Renal pelvis (tissue), 12 donors: Measurements from ENCODE around the gene SLC22A13. TPM values are rescaled to one million over a fixed set of nuclear protein-coding genes. Genes with fewer than 3 reads are reported as not detected.
"Not testable (repeated sequence)": the region's sequence is repeated elsewhere in the genome, so short reads cannot be mapped to it uniquely, and the experiment has no call there.

ENCODE experiments used
- DNase-seq: peaks from one replicate; pipeline ENCODE4 v3.0.0-alpha.2; 2013
- long read RNA-seq, 16 experiments: transcript quantifications; one replicate each; lab custom pipeline, GENCODE V29; 2026
- polyA plus RNA-seq, 3 donors: library from polyadenylated mRNA; unstranded; fragments of 120-200 nt; gene quantifications; one replicate each; pipeline ENCODE4 v1.2.1, GENCODE V29; 2013; ENCODE audit not compliant: insufficient read length in 3 of 3

Gene SLC22A13
- polyA plus RNA-seq, result 1 to 10 TPM; 2.6 to 6.1 (median 4.8) TPM
- long read RNA-seq, donor 1, result 0 reads
- long read RNA-seq, donor 2, result 0 reads
- long read RNA-seq, donor 3, result 0 reads
- long read RNA-seq, donor 4, result 0 reads
- long read RNA-seq, donor 5, partial matches to known transcripts, result 0 of 1 reads
- long read RNA-seq, donor 5, other reads (novel, unspliced or antisense), result 0 of 1 reads
- long read RNA-seq, donor 6, result 0 reads
- long read RNA-seq, donor 7, result 0 reads
- long read RNA-seq, donor 8, result 0 reads
- long read RNA-seq, donor 9, result 0 reads
- long read RNA-seq, donor 10, result 0 reads
- long read RNA-seq, donor 11, result 0 reads
- long read RNA-seq, donor 12, result 0 reads
- long read RNA-seq, donor 13, result 0 reads
- long read RNA-seq, donor 14, result 0 reads
- long read RNA-seq, donor 15, partial matches to known transcripts, result 0 of 1 reads
- long read RNA-seq, donor 15, other reads (novel, unspliced or antisense), result 0 of 1 reads
- long read RNA-seq, donor 16, result 0 reads

GRCh38 chr3:38265604-38266307 lies at the start of gene SLC22A13:
Gene SLC22A13 (plus strand): TSS chr3:38265812. CDS start chr3:38265861, 49 bp downstream.
- DNase-seq, result no peak

GRCh38 chr3:38219609-38220197 lies 45.9 kb upstream of the SLC22A13 start:
- DNase-seq, result no peak

- DNase-seq, result no peak
Measured at GRCh38 chr3:38221005-38221404, 44.6 kb upstream of the SLC22A13 start.

- DNase-seq, result no peak
Measured at GRCh38 chr3:38222032-38222634, 43.5 kb upstream of the SLC22A13 start.

GRCh38 chr3:38224357-38224756 lies 41.3 kb upstream of the SLC22A13 start:
- DNase-seq, result no peak

GRCh38 chr3:38226273-38226672 lies 39.3 kb upstream of the SLC22A13 start:
- DNase-seq, result no peak

GRCh38 chr3:38227989-38228388 lies 37.6 kb upstream of the SLC22A13 start:
- DNase-seq, result no peak

GRCh38 chr3:38229036-38229435 lies 36.6 kb upstream of the SLC22A13 start:
- no peak for DNase-seq

GRCh38 chr3:38232701-38233100 lies 32.9 kb upstream of the SLC22A13 start:
- no peak for DNase-seq

GRCh38 chr3:38235466-38235865 lies 30.1 kb upstream of the SLC22A13 start:
- no peak for DNase-seq

GRCh38 chr3:38238416-38239008 lies 27.1 kb upstream of the SLC22A13 start:
- no peak for DNase-seq

- not testable (repeated sequence) for DNase-seq
Measured at GRCh38 chr3:38242812-38243211, 22.8 kb upstream of the SLC22A13 start.

- DNase-seq, result no peak
Measured at GRCh38 chr3:38245930-38246329, 19.7 kb upstream of the SLC22A13 start.

GRCh38 chr3:38247366-38248035 lies 18.1 kb upstream of the SLC22A13 start:
- DNase-seq, result no peak

- DNase-seq, result no peak
Measured at GRCh38 chr3:38250198-38250597, 15.4 kb upstream of the SLC22A13 start.

- DNase-seq, result no peak
Measured at GRCh38 chr3:38251197-38251596, 14.4 kb upstream of the SLC22A13 start.

GRCh38 chr3:38253704-38254103 lies 11.9 kb upstream of the SLC22A13 start:
- DNase-seq, result no peak

GRCh38 chr3:38254872-38255271 lies 10.7 kb upstream of the SLC22A13 start:
- DNase-seq, result no peak

- DNase-seq, result no peak
Measured at GRCh38 chr3:38255627-38256026, 10.0 kb upstream of the SLC22A13 start.

- no peak for DNase-seq
Measured at GRCh38 chr3:38257583-38257982, 8.0 kb upstream of the SLC22A13 start.

GRCh38 chr3:38260474-38260873 lies 5.1 kb upstream of the SLC22A13 start:
- DNase-seq, result no peak
